HEK293 (cell line): ENCODE measurements around the gene PAQR5.

Source experiments
- CTCF ChIA-PET: fragments of 350-600 bp; formaldehyde crosslinking; extraction: SDS; loops from one replicate; lab custom pipeline; 2021; ENCODE audit warnings: antibody characterized with exemption; lab: Yijun Ruan, JAX
- POLR2A ChIA-PET: fragments of 300-600 bp; formaldehyde crosslinking; extraction: SDS; loops from one replicate; lab custom pipeline; 2020; ENCODE audit warnings: antibody characterized with exemption, inconsistent platforms; lab: Yijun Ruan, JAX
- H3K27ac ChIP-seq: fragments of 200-500 bp; sonication (Bioruptor generic); 2 replicates; pipeline ENCODE4 v1.5.1; 2014; ENCODE audit warnings: low read depth, low read length, control low read depth, inconsistent platforms; ENCODE audit errors: extremely low read depth
- H3K36me3 ChIP-seq, 2 experiments: fragments of 200-500 bp in 1 of 2; sonication (Bioruptor generic) in 1 of 2; 1 replicate in 1 of 2; 2 replicates in 1 of 2; pipeline ENCODE4 v1.5.1; 2014 to 2017; ENCODE audit warnings: inconsistent platforms in 2 of 2, low read length in 2 of 2; ENCODE audit not compliant: control insufficient read depth in 2 of 2, insufficient read depth in 1 of 2
- H3K4me1 ChIP-seq: fragments of 200-500 bp; sonication (Bioruptor generic); 2 replicates; pipeline ENCODE4 v1.5.1; 2014; ENCODE audit warnings: mild to moderate bottlenecking, low read length, inconsistent platforms; ENCODE audit not compliant: control insufficient read depth, insufficient read depth
- H3K4me3 ChIP-seq: 2 replicates; pipeline ENCODE4 v1.5.1; 2011; ENCODE audit warnings: low read depth, mild to moderate bottlenecking, control low read depth, low read length, moderate library complexity
- H3K9me3 ChIP-seq: fragments of 200-500 bp; sonication (Bioruptor generic); 2 replicates; pipeline ENCODE4 v1.5.1; 2014; ENCODE audit warnings: low read depth, low read length, inconsistent platforms; ENCODE audit not compliant: control insufficient read depth, insufficient read depth
- EGR2 ChIP-seq: fragments of 450-650 bp; formaldehyde crosslinking; IDR thresholded peaks from 2 replicates; pipeline ENCODE4 v1.5.1; 2016; ENCODE audit warnings: low read depth, missing biosample characterization, missing genetic modification characterization
- GLIS2 ChIP-seq: fragments of 450-650 bp; formaldehyde crosslinking; IDR thresholded peaks from 2 replicates; pipeline ENCODE4 v1.5.1; 2016; ENCODE audit warnings: missing biosample characterization, missing genetic modification characterization
- MYNN ChIP-seq: fragments of 450-650 bp; formaldehyde crosslinking; IDR thresholded peaks from 2 replicates; pipeline ENCODE4 v1.5.1; 2016; ENCODE audit warnings: missing biosample characterization, missing genetic modification characterization, borderline replicate concordance
- OSR2 ChIP-seq: fragments of 450-650 bp; formaldehyde crosslinking; IDR thresholded peaks from 2 replicates; pipeline ENCODE4 v1.5.1; 2016; ENCODE audit warnings: missing biosample characterization, missing genetic modification characterization
- SP7 ChIP-seq: fragments of 450-650 bp; formaldehyde crosslinking; IDR thresholded peaks from 2 replicates; pipeline ENCODE4 v1.5.1; 2016; ENCODE audit warnings: missing biosample characterization, missing genetic modification characterization
- ZBTB48 ChIP-seq: fragments of 450-650 bp; formaldehyde crosslinking; IDR thresholded peaks from 2 replicates; pipeline ENCODE4 v1.5.1; 2016; ENCODE audit warnings: missing biosample characterization, missing genetic modification characterization
- ZBTB8A ChIP-seq: fragments of 450-650 bp; formaldehyde crosslinking; IDR thresholded peaks from 2 replicates; pipeline ENCODE4 v1.5.1; 2016; ENCODE audit warnings: missing biosample characterization, missing genetic modification characterization
- ZFHX2 ChIP-seq: fragments of 450-650 bp; formaldehyde crosslinking; conservative IDR thresholded peaks from 2 replicates; pipeline ENCODE4 v1.5.1; 2016; ENCODE audit warnings: missing biosample characterization, missing genetic modification characterization
- ZFP37 ChIP-seq: fragments of 450-650 bp; formaldehyde crosslinking; IDR thresholded peaks from 2 replicates; pipeline ENCODE4 v1.5.1; 2016; ENCODE audit warnings: missing biosample characterization, missing genetic modification characterization
- ZFP41 ChIP-seq: fragments of 450-650 bp; formaldehyde crosslinking; IDR thresholded peaks from 2 replicates; pipeline ENCODE4 v1.5.1; 2016; ENCODE audit warnings: missing biosample characterization, missing genetic modification characterization, borderline replicate concordance
- ZNF24 ChIP-seq: fragments of 450-650 bp; formaldehyde crosslinking; IDR thresholded peaks from 2 replicates; pipeline ENCODE4 v1.5.1; 2016; ENCODE audit warnings: missing biosample characterization, missing genetic modification characterization
- ZNF335 ChIP-seq: fragments of 450-650 bp; formaldehyde crosslinking; conservative IDR thresholded peaks from 2 replicates; pipeline ENCODE4 v1.5.1; 2016; ENCODE audit warnings: missing biosample characterization, missing genetic modification characterization
- ZNF510 ChIP-seq: fragments of 450-650 bp; formaldehyde crosslinking; IDR thresholded peaks from 2 replicates; pipeline ENCODE4 v1.5.1; 2018; ENCODE audit warnings: mild to moderate bottlenecking, missing genetic modification characterization, missing biosample characterization; ENCODE audit not compliant: insufficient replicate concordance
- ZNF544 ChIP-seq: fragments of 450-650 bp; formaldehyde crosslinking; IDR thresholded peaks from 2 replicates; pipeline ENCODE4 v1.5.0; 2017; ENCODE audit warnings: missing biosample characterization, missing genetic modification characterization
- ZNF837 ChIP-seq: fragments of 450-650 bp; formaldehyde crosslinking; IDR thresholded peaks from 2 replicates; pipeline ENCODE4 v1.5.1; 2016; ENCODE audit warnings: missing biosample characterization, missing genetic modification characterization
- TF ChIP-seq, protein P1 (sequence below): fragments of 450-650 bp; formaldehyde crosslinking; IDR thresholded peaks from 2 replicates; pipeline ENCODE4 v1.5.1; 2016; ENCODE audit warnings: missing biosample characterization, missing genetic modification characterization
- TF ChIP-seq, protein P2 (sequence below): fragments of 450-650 bp; formaldehyde crosslinking; IDR thresholded peaks from 2 replicates; pipeline ENCODE4 v1.5.1; 2017; ENCODE audit warnings: missing biosample characterization, missing genetic modification characterization
- TF ChIP-seq, protein P3 (sequence below): fragments of 450-650 bp; formaldehyde crosslinking; IDR thresholded peaks from 2 replicates; pipeline ENCODE4 v1.5.1; 2016; ENCODE audit warnings: missing biosample characterization, missing genetic modification characterization
- TF ChIP-seq, protein P4 (sequence below): fragments of 450-650 bp; formaldehyde crosslinking; IDR thresholded peaks from 2 replicates; pipeline ENCODE4 v1.5.1; 2016; ENCODE audit warnings: missing biosample characterization, missing genetic modification characterization, borderline replicate concordance
- TF ChIP-seq, protein P5 (sequence below): fragments of 450-650 bp; formaldehyde crosslinking; IDR thresholded peaks from 2 replicates; pipeline ENCODE4 v1.5.1; 2016; ENCODE audit warnings: missing biosample characterization, missing genetic modification characterization

The PAQR5 gene

DNA sequence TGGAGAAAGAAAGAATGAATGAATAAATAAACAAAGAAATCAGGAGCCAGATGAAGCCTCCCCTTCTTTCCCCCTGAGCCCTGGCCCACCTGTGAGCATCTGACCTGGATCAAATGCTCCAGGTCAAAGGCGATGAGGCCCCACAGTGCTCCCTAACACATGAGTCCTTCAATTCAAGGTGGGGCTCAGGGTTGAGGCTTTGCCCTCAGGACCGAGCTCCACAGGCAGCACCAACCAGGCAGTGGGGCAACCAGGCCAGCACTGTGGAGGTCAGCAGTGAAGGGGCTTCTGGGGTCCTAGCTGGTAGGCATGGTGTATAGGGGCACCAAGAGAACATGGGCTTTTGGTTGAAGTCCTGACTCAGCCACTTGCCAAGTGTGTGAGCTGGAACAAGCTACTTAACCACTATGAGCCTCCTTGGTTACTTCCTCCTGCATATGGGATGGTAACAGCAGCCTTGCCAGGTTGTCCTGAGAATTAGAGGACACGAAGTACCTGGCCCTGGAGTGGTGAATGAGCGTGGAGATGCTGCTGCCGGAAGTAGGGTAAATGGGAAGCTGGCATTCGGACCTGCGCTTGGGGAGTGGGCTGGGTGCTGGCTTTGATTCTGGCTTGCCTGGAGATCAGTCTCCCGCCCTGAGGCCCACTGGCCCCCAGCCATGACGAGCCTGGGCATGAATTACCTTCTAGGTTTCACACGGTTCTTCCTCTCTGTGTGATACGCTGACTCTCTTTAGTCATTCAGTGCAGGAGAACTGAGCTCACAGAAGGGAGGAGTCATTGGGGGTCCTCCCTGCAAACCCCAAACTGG, 10.0 kb upstream of the PAQR5 start (continued):
- TF ChIP-seq, protein P1, sequence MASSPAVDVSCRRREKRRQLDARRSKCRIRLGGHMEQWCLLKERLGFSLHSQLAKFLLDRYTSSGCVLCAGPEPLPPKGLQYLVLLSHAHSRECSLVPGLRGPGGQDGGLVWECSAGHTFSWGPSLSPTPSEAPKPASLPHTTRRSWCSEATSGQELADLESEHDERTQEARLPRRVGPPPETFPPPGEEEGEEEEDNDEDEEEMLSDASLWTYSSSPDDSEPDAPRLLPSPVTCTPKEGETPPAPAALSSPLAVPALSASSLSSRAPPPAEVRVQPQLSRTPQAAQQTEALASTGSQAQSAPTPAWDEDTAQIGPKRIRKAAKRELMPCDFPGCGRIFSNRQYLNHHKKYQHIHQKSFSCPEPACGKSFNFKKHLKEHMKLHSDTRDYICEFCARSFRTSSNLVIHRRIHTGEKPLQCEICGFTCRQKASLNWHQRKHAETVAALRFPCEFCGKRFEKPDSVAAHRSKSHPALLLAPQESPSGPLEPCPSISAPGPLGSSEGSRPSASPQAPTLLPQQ (tag by site-specific recombination): no peak
- TF ChIP-seq ZBTB8A (tag by site-specific recombination) (no peak), MYNN (tag by site-specific recombination) (no peak), GLIS2 (tag by site-specific recombination) (0 out of 2 replicates have a peak, but pooled peaks have one; percentile 15), ZNF544 (tag by site-specific recombination) (no peak), ZNF510 (no peak)
- TF ChIP-seq, all 188 proteins: peak for 3

DNA sequence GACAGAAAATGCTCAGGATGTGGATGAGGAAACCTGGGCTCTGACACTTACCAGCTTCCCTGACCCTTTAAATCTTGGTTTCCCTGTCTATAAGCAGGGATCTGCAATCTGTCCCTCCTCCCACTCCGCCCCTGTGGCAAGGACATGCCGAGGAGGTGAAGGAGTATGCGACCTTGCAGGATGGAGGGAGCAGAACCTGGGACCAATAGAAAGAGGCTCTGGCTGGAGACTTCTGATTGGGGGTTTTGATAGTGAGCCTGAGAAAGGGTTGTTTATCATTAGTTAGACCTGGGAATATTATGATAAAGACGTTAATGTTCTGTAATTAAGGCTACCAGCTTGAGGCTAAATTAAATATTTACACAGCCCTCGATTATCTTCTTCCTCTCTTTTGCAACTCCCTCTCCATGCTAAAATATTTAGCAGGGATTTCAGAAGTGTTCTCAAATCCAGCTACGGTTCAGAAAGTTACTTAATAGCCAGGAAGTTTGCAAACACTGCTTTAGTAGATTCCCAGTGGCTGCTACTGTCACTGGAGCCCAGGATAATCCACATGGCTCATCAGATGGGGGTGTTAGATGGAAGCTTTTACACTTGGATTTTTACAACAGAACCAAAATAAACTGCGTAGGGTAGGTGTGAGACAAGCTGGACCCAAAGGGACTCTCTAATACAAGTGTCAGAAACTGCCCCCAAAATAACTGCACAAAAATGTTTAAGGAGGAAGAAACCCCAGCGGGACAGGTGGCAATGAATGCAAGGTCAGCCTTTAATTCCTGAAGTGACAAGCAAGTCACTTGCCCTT, 9.2 kb upstream of the PAQR5 start:
- H3K4me3 ChIP-seq: no peak overlapping the region
- H3K27ac ChIP-seq: no peak overlapping the region
- H3K36me3 ChIP-seq: no peaks in the 10 kb centered on the region
- POLR2A ChIA-PET: interaction anchor here (1.4 kb wide), 1 partner anchor 125 kb away, joined by 3 read pairs; the partner anchor contains the start of gene KIF23
- no peaks in the 10 kb centered on the region for H3K9me3 ChIP-seq
- CTCF ChIA-PET: interaction anchor here (0.5 to 1.5 kb wide), 6 partner anchors 8 to 739 kb away, joined by 3 to 5 read pairs (median 4); no protein-coding TSS in a partner anchor
- peaks cover 10% of the 10 kb centered on the region for H3K4me1 ChIP-seq
- peak; percentile 83 for TF ChIP-seq EGR2
- peak; percentile 57 for TF ChIP-seq OSR2
- TF ChIP-seq SP7 (tag by site-specific recombination): no peak
- no peak for TF ChIP-seq ZBTB48
- TF ChIP-seq ZFP41 (tag by site-specific recombination): no peak
- no peak for TF ChIP-seq ZNF335
- no peak for TF ChIP-seq ZFP37 (tag by site-specific recombination)
- TF ChIP-seq ZNF24: no peak
- TF ChIP-seq, protein P2, sequence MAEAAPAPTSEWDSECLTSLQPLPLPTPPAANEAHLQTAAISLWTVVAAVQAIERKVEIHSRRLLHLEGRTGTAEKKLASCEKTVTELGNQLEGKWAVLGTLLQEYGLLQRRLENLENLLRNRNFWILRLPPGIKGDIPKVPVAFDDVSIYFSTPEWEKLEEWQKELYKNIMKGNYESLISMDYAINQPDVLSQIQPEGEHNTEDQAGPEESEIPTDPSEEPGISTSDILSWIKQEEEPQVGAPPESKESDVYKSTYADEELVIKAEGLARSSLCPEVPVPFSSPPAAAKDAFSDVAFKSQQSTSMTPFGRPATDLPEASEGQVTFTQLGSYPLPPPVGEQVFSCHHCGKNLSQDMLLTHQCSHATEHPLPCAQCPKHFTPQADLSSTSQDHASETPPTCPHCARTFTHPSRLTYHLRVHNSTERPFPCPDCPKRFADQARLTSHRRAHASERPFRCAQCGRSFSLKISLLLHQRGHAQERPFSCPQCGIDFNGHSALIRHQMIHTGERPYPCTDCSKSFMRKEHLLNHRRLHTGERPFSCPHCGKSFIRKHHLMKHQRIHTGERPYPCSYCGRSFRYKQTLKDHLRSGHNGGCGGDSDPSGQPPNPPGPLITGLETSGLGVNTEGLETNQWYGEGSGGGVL (tag by site-specific recombination): no peak
- TF ChIP-seq ZFHX2 (tag by site-specific recombination): peak; percentile 63
- TF ChIP-seq, protein P3, sequence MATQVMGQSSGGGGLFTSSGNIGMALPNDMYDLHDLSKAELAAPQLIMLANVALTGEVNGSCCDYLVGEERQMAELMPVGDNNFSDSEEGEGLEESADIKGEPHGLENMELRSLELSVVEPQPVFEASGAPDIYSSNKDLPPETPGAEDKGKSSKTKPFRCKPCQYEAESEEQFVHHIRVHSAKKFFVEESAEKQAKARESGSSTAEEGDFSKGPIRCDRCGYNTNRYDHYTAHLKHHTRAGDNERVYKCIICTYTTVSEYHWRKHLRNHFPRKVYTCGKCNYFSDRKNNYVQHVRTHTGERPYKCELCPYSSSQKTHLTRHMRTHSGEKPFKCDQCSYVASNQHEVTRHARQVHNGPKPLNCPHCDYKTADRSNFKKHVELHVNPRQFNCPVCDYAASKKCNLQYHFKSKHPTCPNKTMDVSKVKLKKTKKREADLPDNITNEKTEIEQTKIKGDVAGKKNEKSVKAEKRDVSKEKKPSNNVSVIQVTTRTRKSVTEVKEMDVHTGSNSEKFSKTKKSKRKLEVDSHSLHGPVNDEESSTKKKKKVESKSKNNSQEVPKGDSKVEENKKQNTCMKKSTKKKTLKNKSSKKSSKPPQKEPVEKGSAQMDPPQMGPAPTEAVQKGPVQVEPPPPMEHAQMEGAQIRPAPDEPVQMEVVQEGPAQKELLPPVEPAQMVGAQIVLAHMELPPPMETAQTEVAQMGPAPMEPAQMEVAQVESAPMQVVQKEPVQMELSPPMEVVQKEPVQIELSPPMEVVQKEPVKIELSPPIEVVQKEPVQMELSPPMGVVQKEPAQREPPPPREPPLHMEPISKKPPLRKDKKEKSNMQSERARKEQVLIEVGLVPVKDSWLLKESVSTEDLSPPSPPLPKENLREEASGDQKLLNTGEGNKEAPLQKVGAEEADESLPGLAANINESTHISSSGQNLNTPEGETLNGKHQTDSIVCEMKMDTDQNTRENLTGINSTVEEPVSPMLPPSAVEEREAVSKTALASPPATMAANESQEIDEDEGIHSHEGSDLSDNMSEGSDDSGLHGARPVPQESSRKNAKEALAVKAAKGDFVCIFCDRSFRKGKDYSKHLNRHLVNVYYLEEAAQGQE (tag by site-specific recombination): no peak
- no peak for TF ChIP-seq ZNF837
- TF ChIP-seq, protein P4, sequence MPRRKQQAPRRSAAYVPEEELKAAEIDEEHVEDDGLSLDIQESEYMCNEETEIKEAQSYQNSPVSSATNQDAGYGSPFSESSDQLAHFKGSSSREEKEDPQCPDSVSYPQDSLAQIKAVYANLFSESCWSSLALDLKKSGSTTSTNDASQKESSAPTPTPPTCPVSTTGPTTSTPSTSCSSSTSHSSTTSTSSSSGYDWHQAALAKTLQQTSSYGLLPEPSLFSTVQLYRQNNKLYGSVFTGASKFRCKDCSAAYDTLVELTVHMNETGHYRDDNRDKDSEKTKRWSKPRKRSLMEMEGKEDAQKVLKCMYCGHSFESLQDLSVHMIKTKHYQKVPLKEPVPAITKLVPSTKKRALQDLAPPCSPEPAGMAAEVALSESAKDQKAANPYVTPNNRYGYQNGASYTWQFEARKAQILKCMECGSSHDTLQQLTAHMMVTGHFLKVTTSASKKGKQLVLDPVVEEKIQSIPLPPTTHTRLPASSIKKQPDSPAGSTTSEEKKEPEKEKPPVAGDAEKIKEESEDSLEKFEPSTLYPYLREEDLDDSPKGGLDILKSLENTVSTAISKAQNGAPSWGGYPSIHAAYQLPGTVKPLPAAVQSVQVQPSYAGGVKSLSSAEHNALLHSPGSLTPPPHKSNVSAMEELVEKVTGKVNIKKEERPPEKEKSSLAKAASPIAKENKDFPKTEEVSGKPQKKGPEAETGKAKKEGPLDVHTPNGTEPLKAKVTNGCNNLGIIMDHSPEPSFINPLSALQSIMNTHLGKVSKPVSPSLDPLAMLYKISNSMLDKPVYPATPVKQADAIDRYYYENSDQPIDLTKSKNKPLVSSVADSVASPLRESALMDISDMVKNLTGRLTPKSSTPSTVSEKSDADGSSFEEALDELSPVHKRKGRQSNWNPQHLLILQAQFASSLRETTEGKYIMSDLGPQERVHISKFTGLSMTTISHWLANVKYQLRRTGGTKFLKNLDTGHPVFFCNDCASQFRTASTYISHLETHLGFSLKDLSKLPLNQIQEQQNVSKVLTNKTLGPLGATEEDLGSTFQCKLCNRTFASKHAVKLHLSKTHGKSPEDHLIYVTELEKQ (tag by site-specific recombination): no peak
- TF ChIP-seq, protein P5, sequence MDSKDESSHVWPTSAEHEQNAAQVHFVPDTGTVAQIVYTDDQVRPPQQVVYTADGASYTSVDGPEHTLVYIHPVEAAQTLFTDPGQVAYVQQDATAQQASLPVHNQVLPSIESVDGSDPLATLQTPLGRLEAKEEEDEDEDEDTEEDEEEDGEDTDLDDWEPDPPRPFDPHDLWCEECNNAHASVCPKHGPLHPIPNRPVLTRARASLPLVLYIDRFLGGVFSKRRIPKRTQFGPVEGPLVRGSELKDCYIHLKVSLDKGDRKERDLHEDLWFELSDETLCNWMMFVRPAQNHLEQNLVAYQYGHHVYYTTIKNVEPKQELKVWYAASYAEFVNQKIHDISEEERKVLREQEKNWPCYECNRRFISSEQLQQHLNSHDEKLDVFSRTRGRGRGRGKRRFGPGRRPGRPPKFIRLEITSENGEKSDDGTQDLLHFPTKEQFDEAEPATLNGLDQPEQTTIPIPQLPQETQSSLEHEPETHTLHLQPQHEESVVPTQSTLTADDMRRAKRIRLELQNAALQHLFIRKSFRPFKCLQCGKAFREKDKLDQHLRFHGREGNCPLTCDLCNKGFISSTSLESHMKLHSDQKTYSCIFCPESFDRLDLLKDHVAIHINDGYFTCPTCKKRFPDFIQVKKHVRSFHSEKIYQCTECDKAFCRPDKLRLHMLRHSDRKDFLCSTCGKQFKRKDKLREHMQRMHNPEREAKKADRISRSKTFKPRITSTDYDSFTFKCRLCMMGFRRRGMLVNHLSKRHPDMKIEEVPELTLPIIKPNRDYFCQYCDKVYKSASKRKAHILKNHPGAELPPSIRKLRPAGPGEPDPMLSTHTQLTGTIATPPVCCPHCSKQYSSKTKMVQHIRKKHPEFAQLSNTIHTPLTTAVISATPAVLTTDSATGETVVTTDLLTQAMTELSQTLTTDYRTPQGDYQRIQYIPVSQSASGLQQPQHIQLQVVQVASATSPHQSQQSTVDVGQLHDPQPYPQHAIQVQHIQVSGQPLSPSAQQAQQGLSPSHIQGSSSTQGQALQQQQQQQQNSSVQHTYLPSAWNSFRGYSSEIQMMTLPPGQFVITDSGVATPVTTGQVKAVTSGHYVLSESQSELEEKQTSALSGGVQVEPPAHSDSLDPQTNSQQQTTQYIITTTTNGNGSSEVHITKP (tag by site-specific recombination): peak; percentile 95
